Endothelial cell of umbilical vein (primary cell): ENCODE measurements around the gene SUV39H2. TPM values are rescaled to one million over a fixed set of nuclear protein-coding genes. Genes with fewer than 3 reads are reported as not detected.
"Not testable (repeated sequence)": the region's sequence is repeated elsewhere in the genome, so short reads cannot be mapped to it uniquely, and the experiment has no call there.

ENCODE experiments used
- BruUV-seq: library from RNA; stranded (reverse); fragments of 400-500 nt; replicated peaks from 2 replicates; lab custom pipeline; 2021; lab: Mats Ljungman, UMichigan
- CTCF ChIA-PET: fragments of 300-600, 350-600 bp; sonication (Branson Sonifier 250); formaldehyde crosslinking; loops from one replicate; lab custom pipeline; 2021; ENCODE audit warnings: antibody characterized with exemption, inconsistent platforms; lab: Charles Lee
- POLR2A ChIA-PET: fragments of 300-600, 350-600 bp; sonication (Branson Sonifier 250); formaldehyde crosslinking; loops from one replicate; lab custom pipeline; 2021; ENCODE audit warnings: antibody characterized with exemption, inconsistent platforms; lab: Charles Lee
- DNase-seq: peaks from one replicate; pipeline ENCODE4 v3.0.0-alpha.2; 2011; ENCODE audit warnings: low read depth, low spot score
- FAIRE-seq: peaks from 2 replicates; lab custom pipeline; 2011; peaks lifted over from hg19 to GRCh38; lab: Jason Lieb, UNC
- H2AFZ ChIP-seq: 2 replicates; pipeline ENCODE4 v1.6.0; 2012; ENCODE audit warnings: low read depth, low read length, control low read depth, inconsistent platforms
- H3K27ac ChIP-seq: 2 replicates; pipeline ENCODE4 v1.5.1; 2011; ENCODE audit warnings: low read depth, mild to moderate bottlenecking, control low read depth, low read length, moderate library complexity; ENCODE audit not compliant: insufficient read depth
- H3K27me3 ChIP-seq, 2 experiments: 2 replicates each; pipeline versions ENCODE4 v1.6.0 to v1.6.1; 2011; ENCODE audit warnings: low read length in 2 of 2, mixed read lengths in 1 of 2; ENCODE audit not compliant: control insufficient read depth in 2 of 2, insufficient read depth in 2 of 2
- H3K36me3 ChIP-seq, 2 experiments: 2 replicates in 1 of 2; 3 replicates in 1 of 2; pipeline ENCODE4 v1.5.1; 2011; ENCODE audit warnings: low read length in 2 of 2, mild to moderate bottlenecking in 1 of 2, moderate library complexity in 1 of 2; ENCODE audit not compliant: control insufficient read depth in 2 of 2, insufficient read depth in 2 of 2; ENCODE audit errors: extremely low read depth in 1 of 2
- H3K4me1 ChIP-seq: 3 replicates; pipeline ENCODE4 v1.5.1; 2011; ENCODE audit warnings: mild to moderate bottlenecking, low read length; ENCODE audit not compliant: control insufficient read depth, insufficient read depth; ENCODE audit errors: extremely low read depth
- H3K4me2 ChIP-seq: 2 replicates; pipeline ENCODE4 v1.6.1; 2011; ENCODE audit warnings: low read length, control low read depth, mixed read lengths; ENCODE audit not compliant: insufficient read depth
- H3K4me3 ChIP-seq, 3 experiments: fragments of 200-600 bp in 1 of 3; sonication (generic), shearing (Covaris generic) in 1 of 3; replicated peaks in 1 of 3; 2 replicates each; pipeline ENCODE4 v1.5.1; 2011 to 2016; ENCODE audit warnings: control low read depth in 3 of 3, low read length in 3 of 3, mild to moderate bottlenecking in 2 of 3, inconsistent platforms in 1 of 3, low read depth in 1 of 3, moderate library complexity in 1 of 3; ENCODE audit not compliant: insufficient read depth in 1 of 3
- H3K79me2 ChIP-seq: 2 replicates; pipeline ENCODE4 v1.6.0; 2012; ENCODE audit warnings: low read length, inconsistent platforms; ENCODE audit not compliant: control insufficient read depth, insufficient read depth
- H3K9ac ChIP-seq: replicated peaks from 2 replicates; pipeline ENCODE3; 2011; ENCODE audit warnings: low read length, control low read depth; ENCODE audit not compliant: insufficient read depth; ENCODE audit errors: extremely low read depth
- H3K9me1 ChIP-seq: replicated peaks from 3 replicates; pipeline ENCODE4 v1.6.0; 2011; ENCODE audit warnings: mild to moderate bottlenecking, low read length; ENCODE audit not compliant: control insufficient read depth, insufficient read depth; ENCODE audit errors: extremely low read depth
- H3K9me3 ChIP-seq: replicated peaks from 2 replicates; pipeline ENCODE4 v1.5.1; 2012; ENCODE audit warnings: low read length, inconsistent platforms; ENCODE audit not compliant: control insufficient read depth, insufficient read depth
- H4K20me1 ChIP-seq: replicated peaks from 2 replicates; pipeline ENCODE3; 2011; ENCODE audit warnings: mild to moderate bottlenecking, low read length; ENCODE audit not compliant: control insufficient read depth, insufficient read depth; ENCODE audit errors: extremely low read depth
- CTCF ChIP-seq, 2 donors: IDR thresholded peaks; 1 replicate in 1 of 2; 2 replicates in 1 of 2; pipeline ENCODE4 v1.5.1; 2011; ENCODE audit warnings: low read length in 2 of 2, mild to moderate bottlenecking in 2 of 2, moderate library complexity in 2 of 2, control low read depth in 1 of 2, inconsistent platforms in 1 of 2, low read depth in 1 of 2; ENCODE audit not compliant: insufficient read depth in 1 of 2; ENCODE audit errors: extremely low read depth in 1 of 2
- EZH2 ChIP-seq: IDR thresholded peaks from 2 replicates; pipeline ENCODE4 v1.6.1; 2012; ENCODE audit warnings: borderline replicate concordance, low read depth, mild to moderate bottlenecking, moderate library complexity, low read length, inconsistent platforms; ENCODE audit not compliant: severe bottlenecking
- FOS ChIP-seq: IDR thresholded peaks from 2 replicates; pipeline ENCODE4 v1.6.1; 2011; ENCODE audit warnings: mild to moderate bottlenecking, low read length, moderate library complexity, borderline replicate concordance; ENCODE audit not compliant: insufficient read depth
- GATA2 ChIP-seq: IDR thresholded peaks from 2 replicates; pipeline ENCODE4 v1.7.0; 2011; ENCODE audit warnings: low read depth, mild to moderate bottlenecking, moderate library complexity, mixed read lengths, low read length; ENCODE audit not compliant: insufficient read length, insufficient read depth
- JUN ChIP-seq: IDR thresholded peaks from 2 replicates; pipeline ENCODE4 v1.6.1; 2011; ENCODE audit warnings: borderline replicate concordance, low read depth; ENCODE audit not compliant: insufficient read length, insufficient read depth
- MAX ChIP-seq: IDR thresholded peaks from 2 replicates; pipeline ENCODE4 v1.6.1; 2011; ENCODE audit not compliant: insufficient read depth, insufficient read length
- MYC ChIP-seq: IDR thresholded peaks from one replicate; pipeline ENCODE4 v1.6.1; 2011; ENCODE audit warnings: mild to moderate bottlenecking, low read depth, low read length
- POLR2A ChIP-seq: IDR thresholded peaks from 2 replicates; pipeline ENCODE4 v1.6.1; 2012; ENCODE audit warnings: low read depth, mild to moderate bottlenecking, control low read depth, low read length
- POLR2AphosphoS5 ChIP-seq: IDR thresholded peaks from 2 replicates; pipeline ENCODE4 v1.6.1; 2012; ENCODE audit warnings: low read depth, mild to moderate bottlenecking, control low read depth, low read length, moderate library complexity; ENCODE audit not compliant: insufficient read depth
- dilution Hi-C: fragments of 300-500 bp; cut with MboI; formaldehyde crosslinking; loops from one replicate; pipeline ENCODE4 v1.15.0; 2019; ENCODE audit warnings: low sequenced_read_pairs; ENCODE audit not compliant: extremely low pct_ligation_motif_present
- intact Hi-C: fragments of 100-400 bp; cut with micrococcal nuclease; formaldehyde crosslinking; loops from one replicate; pipeline ENCODE4 v1.10.0; 2022
- polyA plus RNA-seq, 4 experiments: library from polyadenylated mRNA; depleted of rRNA in 3 of 4; stranded (reverse) in 3 of 4; unstranded in 1 of 4; fragments of >200 nt; gene quantifications; 2 replicates each; pipeline versions ENCODE4 v1.2.1 to v1.2.3, GENCODE V29; 2011 to 2012; ENCODE audit warnings: missing spikeins in 1 of 4
- total RNA-seq: library from RNA; stranded (reverse); gene quantifications from 2 replicates; pipeline ENCODE4 v1.2.3, GENCODE V29; 2021

SUV39H2 gene
- total and polyA plus RNA-seq, 2 donors (not counting 3 experiments of a cell fraction or from before 2014, with no cell fraction given), result 5.7 to 29.9 TPM

- no peak overlapping the region for H3K4me2 ChIP-seq
- H3K4me3 ChIP-seq, result no peak overlapping the region
- intact Hi-C loops (no loop called here), dilution Hi-C loops (no loop called here)
- CTCF ChIA-PET, result interaction anchor here (1.1 kb wide), 1 partner anchor 15 kb away, joined by 3 read pairs; no protein-coding TSS in a partner anchor
- no peak overlapping the region for H2AFZ ChIP-seq
- no peaks in the 10 kb centered on the region for H3K9me1 ChIP-seq
- no peaks in the 10 kb centered on the region for H3K9me3 ChIP-seq
- no peaks in the 10 kb centered on the region for H4K20me1 ChIP-seq
- TF ChIP-seq MAX (no peak), JUN (no peak), EZH2 (no peak), POLR2AphosphoS5 (no peak), GATA2 (no peak), CTCF (IDR thresholded peaks at IDR 0.05; ENCODE audit: extremely low read depth in 1 of 2, insufficient read depth in 1 of 2, low read depth in 1 of 2, low read length in 2 of 2) (no peak), MYC (no peak), POLR2A (no peak), FOS (no peak)
- H3K27ac ChIP-seq, result no peak overlapping the region
- DNase-seq, result no peak
- no peaks in the 10 kb centered on the region for H3K27me3 ChIP-seq
- H3K9ac ChIP-seq, result no peak overlapping the region
- H3K36me3 ChIP-seq, result peaks cover under 1 to 3% of the 10 kb centered on the region in 2 experiments
- no TSS peak for BruUV-seq
- H3K79me2 ChIP-seq, result no peaks in the 10 kb centered on the region
- no peaks in the 10 kb centered on the region for H3K4me1 ChIP-seq
- POLR2A ChIA-PET, result no interaction called here
- no peak for FAIRE-seq
These were observed 57.9 kb downstream of the SUV39H2 start for GRCh38 chr10:14936584-14936983.

GRCh38 chr10:14938971-14939370 is 60.3 kb downstream of the SUV39H2 start:
- FAIRE-seq, H3K4me2 ChIP-seq, H3K4me3 ChIP-seq, POLR2A ChIA-PET, H4K20me1 ChIP-seq, BruUV-seq, H3K36me3 ChIP-seq, H3K9me1 ChIP-seq, H3K9ac ChIP-seq, intact Hi-C loops, H3K27ac ChIP-seq, H2AFZ ChIP-seq, H3K27me3 ChIP-seq, H3K79me2 ChIP-seq, H3K9me3 ChIP-seq, dilution Hi-C loops, H3K4me1 ChIP-seq, DNase-seq: not testable (repeated sequence)
- CTCF ChIA-PET, result interaction anchor here (1.0 kb wide), 1 partner anchor 14 kb away, joined by 3 read pairs; no protein-coding TSS in a partner anchor
